Stimulated activated CD4-positive, alpha-beta T cell treated with anti-CD3 and anti-CD28 coated beads, Interleukin-1b, Interleukin-23, amount 100 ng/mL, for 1 hour (primary cell): Measurements from ENCODE around the gene STK11IP.
"Not testable (repeated sequence)": the region's sequence is repeated elsewhere in the genome, so short reads cannot be mapped to it uniquely, and the experiment has no call there.

Experiments
- DNase-seq, 2 donors: peaks; one replicate each; pipeline ENCODE4 v3.0.0-alpha.2; 2020; ENCODE audit warnings: low read depth in 2 of 2

STK11IP gene

DNA sequence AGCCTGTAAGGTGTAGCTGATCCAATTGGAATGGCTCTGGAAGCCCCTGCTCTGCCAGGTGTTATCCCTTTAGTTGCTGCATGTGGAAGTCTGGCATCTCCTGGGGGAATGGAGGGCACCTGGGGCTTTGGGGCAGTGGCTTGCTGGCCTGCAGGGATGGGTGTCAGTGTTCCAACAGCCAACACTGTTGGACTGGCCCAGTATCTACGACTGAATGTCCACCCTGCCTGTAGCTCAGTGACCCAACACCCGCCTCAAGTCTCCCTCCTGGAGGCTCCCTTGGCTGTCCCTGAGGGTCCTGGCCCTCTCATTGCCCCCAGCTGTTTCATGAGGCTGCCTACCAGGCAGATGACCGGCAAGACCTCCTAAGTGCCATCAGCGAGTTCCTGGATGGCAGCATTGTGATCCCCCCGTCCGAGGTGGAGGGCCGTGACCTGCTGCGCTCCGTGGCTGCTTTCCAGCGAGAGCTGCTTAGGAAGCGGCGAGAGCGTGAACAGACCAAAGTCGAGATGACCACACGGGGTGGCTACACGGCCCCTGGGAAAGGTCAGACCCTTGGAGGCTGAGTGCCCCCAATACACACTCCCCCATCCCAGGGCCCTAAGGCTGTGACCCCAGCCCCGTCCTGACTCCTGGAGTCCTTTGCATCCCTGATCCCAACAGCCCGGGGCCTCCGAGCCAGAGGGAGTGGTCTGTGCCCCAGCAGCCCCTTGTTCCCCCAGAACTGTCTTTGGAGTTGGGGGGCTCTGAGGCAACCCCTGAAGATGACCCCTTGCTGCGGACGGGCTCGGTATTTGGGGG lies 37.5 kb downstream of the STK11IP start:
- DNase-seq: no peak

- DNase-seq: no peak
Measured at GRCh38 chr2:219636144-219636915, 38.7 kb downstream of the STK11IP start.

- DNase-seq: no peak
Measured at GRCh38 chr2:219636941-219637841, 39.5 kb downstream of the STK11IP start.

- DNase-seq: no peak
Measured at GRCh38 chr2:219637842-219638185, 40.2 kb downstream of the STK11IP start.

DNA sequence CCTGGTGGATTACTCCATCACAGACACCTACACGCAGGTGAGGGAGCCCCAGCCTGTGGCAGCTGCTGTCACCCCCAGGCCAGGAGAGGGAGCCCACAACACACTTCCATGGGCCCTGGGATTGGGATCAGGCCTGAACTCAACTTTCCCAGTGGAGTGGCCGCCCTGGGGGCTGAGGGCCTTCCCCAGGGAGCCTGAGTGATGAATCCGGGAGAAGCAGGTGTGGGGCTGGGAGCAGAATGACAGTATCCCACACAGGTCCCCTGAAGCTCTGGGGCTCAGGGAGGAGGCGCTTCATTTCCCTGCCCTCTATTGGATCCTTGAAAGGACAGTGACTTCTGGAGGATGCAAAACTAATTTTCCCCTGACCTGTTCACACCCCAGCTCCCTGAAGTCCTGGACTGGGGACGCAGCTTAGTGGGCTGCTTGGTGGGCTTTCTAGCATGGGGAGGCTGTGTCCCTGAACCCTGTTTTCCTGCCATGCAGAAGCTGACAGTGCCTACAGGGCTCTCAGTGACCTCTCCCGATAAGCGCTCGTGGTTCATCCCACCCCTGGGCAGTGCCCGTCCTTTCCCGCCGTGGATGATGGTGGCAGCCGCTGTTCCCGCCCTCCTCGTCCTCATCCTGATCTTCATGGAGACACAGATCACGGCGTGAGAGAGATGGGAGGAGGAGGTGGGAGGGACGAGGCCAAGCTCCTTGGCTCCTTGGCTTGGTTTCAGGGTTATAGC lies 40.7 kb downstream of the STK11IP start:
- DNase-seq: no peak

DNA sequence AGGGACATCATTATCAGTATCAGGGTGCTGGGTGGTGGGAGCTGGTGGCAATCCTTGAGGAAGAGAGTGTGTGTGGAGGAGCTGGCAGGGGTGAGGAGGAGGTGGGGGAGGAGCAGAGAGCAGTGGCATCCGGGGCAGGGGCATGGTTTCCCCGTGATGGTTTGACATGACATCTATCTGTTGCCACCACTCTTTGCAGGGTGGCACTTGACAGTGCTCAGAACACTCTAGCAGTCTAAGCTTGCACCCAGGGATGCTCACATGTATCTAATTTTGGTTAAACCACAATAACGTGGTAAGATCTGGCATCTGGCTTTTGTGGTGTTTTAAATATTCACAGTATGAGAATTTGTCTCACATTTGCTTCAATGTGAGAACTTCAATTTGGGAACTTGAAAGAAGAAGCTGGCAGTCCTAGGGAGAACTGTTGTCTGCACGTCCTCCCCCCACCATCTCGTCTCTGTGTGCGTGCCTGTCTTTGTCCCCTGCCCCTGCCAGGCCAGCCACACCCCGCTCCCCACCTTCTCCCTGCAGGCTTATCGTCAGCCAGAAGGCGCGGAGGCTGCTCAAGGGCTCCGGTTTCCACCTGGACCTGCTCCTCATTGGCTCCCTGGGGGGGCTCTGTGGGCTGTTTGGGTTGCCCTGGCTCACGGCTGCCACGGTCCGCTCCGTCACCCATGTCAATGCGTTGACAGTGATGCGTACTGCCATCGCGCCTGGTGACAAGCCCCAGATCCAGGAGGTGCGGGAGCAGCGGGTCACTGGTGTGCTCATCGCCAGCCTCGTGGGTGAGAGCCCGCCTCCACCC lies 41.5 kb downstream of the STK11IP start:
- DNase-seq: no peak

- no peak for DNase-seq
Measured at GRCh38 chr2:219641390-219642068, 43.9 kb downstream of the STK11IP start.

- no peak for DNase-seq
Measured at GRCh38 chr2:219642069-219642454, 44.4 kb downstream of the STK11IP start.

GRCh38 chr2:219642465-219643083 lies 44.9 kb downstream of the STK11IP start:
- DNase-seq: peak; percentile 67 to 75

DNA sequence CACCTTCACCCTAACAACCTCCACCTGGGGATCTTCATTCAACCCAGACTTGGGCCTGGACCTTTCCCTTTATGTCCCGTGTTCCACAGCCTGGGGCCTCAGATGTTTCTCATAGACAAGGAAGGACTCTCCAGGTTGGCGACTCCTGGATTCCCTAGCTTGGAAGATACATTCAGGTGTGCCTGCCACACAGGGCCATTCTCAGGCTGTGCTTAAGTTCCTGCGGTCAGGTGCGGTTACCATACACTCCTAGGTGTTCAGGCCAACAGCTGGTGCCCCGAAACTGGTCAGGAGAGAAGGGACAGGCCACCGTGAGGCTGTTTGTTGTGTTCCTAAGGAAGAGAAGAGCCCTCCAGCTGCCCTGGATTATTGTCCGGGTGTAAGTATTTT lies 45.4 kb downstream of the STK11IP start:
- no peak for DNase-seq

GRCh38 chr2:219643788-219644398 lies 46.2 kb downstream of the STK11IP start:
- no peak for DNase-seq

DNA sequence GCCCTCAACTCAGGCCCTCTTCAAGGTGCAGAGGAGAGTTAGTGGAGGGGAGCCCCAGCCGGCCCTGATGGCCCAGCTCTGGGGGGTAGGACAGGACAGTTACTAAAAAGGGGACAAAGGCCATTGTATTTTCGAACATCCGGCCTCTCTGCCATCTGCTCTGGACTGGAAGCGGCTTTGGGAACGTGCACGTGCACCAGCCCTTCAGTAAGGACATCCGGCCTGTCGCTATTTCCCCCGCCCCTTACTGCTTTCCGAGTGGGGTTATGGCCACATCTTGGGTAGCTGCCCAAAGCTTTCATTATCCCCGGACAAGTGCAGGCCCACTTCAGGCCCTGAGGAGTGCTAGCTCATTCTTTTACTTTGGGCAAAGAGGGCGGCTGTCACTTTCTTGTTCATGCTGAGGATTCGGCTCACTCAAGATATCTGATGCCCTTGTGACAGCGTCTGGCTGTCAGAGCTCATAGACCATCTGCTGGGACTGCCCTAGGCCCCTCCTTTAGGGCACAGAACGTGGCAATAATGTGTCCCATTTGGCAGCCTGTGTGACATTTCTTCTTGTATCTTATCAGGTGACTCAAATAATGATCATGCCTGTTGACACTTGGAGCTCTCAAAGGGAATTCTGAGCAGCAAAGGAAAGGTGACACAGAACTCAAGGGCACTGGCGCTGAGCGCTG lies 47.3 kb downstream of the STK11IP start:
- DNase-seq: no peak

- no peak for DNase-seq
Measured at GRCh38 chr2:219645631-219646527, 48.2 kb downstream of the STK11IP start.

DNA sequence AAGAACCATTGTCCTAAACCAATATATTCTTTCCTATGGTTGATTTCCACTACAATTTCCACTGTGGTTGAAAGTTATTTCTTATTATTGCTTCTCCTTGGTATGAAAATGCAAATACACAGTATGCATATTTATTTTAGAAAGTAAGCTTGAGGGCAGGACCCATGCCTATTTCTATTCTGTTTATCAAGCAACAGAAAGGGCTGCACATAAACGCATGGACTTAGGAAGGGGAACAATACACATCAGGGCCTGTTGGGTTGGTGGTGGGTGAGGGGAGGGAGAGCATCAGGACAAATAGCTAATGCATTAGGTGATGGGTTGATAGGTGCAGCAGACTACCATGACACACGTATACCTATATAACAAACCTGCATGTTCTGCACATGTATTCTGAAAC lies 50.5 kb downstream of the STK11IP start:
- DNase-seq: no peak

- no peak for DNase-seq
Measured at GRCh38 chr2:219648963-219649362, 51.3 kb downstream of the STK11IP start.

DNA sequence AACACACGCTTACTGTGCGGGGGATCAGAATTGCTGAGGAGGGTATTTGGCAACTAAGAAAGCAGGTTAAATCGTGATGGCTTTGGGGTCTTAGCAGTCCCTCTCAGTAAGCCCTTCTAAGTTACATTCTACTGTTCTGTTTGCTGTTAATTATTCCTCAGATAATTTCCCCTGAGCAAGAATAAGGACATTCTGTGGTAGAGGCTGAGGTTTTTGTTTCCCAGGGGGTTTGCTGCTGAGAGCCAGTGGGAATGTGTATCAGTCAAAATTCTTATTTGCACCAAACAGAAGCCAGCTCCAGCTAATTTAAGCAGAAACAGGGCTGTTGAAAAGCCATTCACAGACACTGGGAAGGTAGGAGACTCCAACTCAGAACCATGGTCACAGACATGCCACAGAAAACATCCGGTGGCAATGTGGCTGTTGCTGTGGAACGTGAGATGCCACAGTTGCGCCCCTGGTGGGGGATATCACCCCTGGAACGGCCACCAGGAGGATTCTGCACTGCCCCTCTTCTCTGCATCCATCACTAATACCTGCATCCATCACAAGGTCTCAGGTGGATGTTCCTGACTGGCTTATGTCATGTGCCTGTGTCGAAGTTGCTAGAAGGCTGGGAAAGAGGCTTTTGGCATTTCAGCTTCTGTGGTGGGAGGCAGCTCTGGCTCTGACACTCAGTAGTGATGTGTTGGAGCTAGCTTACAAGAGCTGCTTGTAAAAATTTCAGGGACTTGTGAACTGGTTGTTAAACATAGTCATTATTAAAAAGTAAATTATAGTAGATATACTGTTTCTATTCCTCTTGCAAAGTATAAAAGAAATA lies 53.0 kb downstream of the STK11IP start:
- DNase-seq: no peak

GRCh38 chr2:219651656-219652055 lies 54.0 kb downstream of the STK11IP start:
- DNase-seq: not testable (repeated sequence)
